ENCODE data around the gene EIF3M.

Gene EIF3M

GRCh38 chr11:32616903-32617302 is 33.3 kb downstream of the EIF3M start:
- Histone ChIP-seq H3K27me3 (replicated peaks; ENCODE audit: control insufficient read depth, insufficient read depth, low read length, poor library complexity, severe bottlenecking) (no peaks in the 10 kb centered on the region), H3K27ac (ENCODE audit: insufficient read depth, low read length, poor library complexity, severe bottlenecking) (no peak overlapping the region), H3K4me1 (ENCODE audit: control insufficient read depth, insufficient read depth, low read length, poor library complexity, severe bottlenecking) (no peaks in the 10 kb centered on the region), H3K4me3 (ENCODE audit: insufficient read depth, low read depth, low read length, poor library complexity, severe bottlenecking) (no peak overlapping the region), H3K36me3 (ENCODE audit: control insufficient read depth, insufficient read depth, low read length) (no peaks in the 10 kb centered on the region), H3K9me3 (ENCODE audit: control insufficient read depth, low read length) (no peaks in the 10 kb centered on the region)
- DNase-seq: no peak

GRCh38 chr11:32630844-32631243 is 47.2 kb downstream of the EIF3M start:
- no peaks in the 10 kb centered on the region for H3K36me3 ChIP-seq (ENCODE audit: control insufficient read depth, insufficient read depth, low read length)
- DNase-seq: no peak
- no peaks in the 10 kb centered on the region for H3K27me3 ChIP-seq (replicated peaks; ENCODE audit: control insufficient read depth, insufficient read depth, low read length, poor library complexity, severe bottlenecking)
- H3K4me1 ChIP-seq (ENCODE audit: control insufficient read depth, insufficient read depth, low read length, poor library complexity, severe bottlenecking): no peaks in the 10 kb centered on the region
- no peak overlapping the region for H3K27ac ChIP-seq (ENCODE audit: insufficient read depth, low read length, poor library complexity, severe bottlenecking)
- no peak overlapping the region for H3K4me3 ChIP-seq (ENCODE audit: insufficient read depth, low read depth, low read length, poor library complexity, severe bottlenecking)
- no peaks in the 10 kb centered on the region for H3K9me3 ChIP-seq (ENCODE audit: control insufficient read depth, low read length)

- Histone ChIP-seq H3K27me3 (replicated peaks; ENCODE audit: control insufficient read depth, insufficient read depth, low read length, poor library complexity, severe bottlenecking) (no peaks in the 10 kb centered on the region), H3K27ac (ENCODE audit: insufficient read depth, low read length, poor library complexity, severe bottlenecking) (no peak overlapping the region), H3K9me3 (ENCODE audit: control insufficient read depth, low read length) (no peaks in the 10 kb centered on the region), H3K36me3 (ENCODE audit: control insufficient read depth, insufficient read depth, low read length) (no peaks in the 10 kb centered on the region), H3K4me3 (ENCODE audit: insufficient read depth, low read depth, low read length, poor library complexity, severe bottlenecking) (no peak overlapping the region), H3K4me1 (ENCODE audit: control insufficient read depth, insufficient read depth, low read length, poor library complexity, severe bottlenecking) (no peaks in the 10 kb centered on the region)
- no peak for DNase-seq
These were observed 52.2 kb downstream of the EIF3M start for GRCh38 chr11:32635819-32636218.

GRCh38 chr11:32641361-32641760 is 57.7 kb downstream of the EIF3M start:
- no peaks in the 10 kb centered on the region for H3K9me3 ChIP-seq (ENCODE audit: control insufficient read depth, low read length)
- no peak overlapping the region for H3K27ac ChIP-seq (ENCODE audit: insufficient read depth, low read length, poor library complexity, severe bottlenecking)
- no peaks in the 10 kb centered on the region for H3K4me1 ChIP-seq (ENCODE audit: control insufficient read depth, insufficient read depth, low read length, poor library complexity, severe bottlenecking)
- H3K36me3 ChIP-seq (ENCODE audit: control insufficient read depth, insufficient read depth, low read length): no peaks in the 10 kb centered on the region
- no peak overlapping the region for H3K4me3 ChIP-seq (ENCODE audit: insufficient read depth, low read depth, low read length, poor library complexity, severe bottlenecking)
- no peak for DNase-seq
- no peaks in the 10 kb centered on the region for H3K27me3 ChIP-seq (replicated peaks; ENCODE audit: control insufficient read depth, insufficient read depth, low read length, poor library complexity, severe bottlenecking)

GRCh38 chr11:32643526-32643925 is 59.9 kb downstream of the EIF3M start:
- no peak for DNase-seq

More at GRCh38 chr11:32643526-32643925, 59.9 kb downstream of the EIF3M start:
- Histone ChIP-seq H3K27me3 (replicated peaks; ENCODE audit: control insufficient read depth, insufficient read depth, low read length, poor library complexity, severe bottlenecking) (no peaks in the 10 kb centered on the region), H3K9me3 (ENCODE audit: control insufficient read depth, low read length) (no peaks in the 10 kb centered on the region), H3K4me1 (ENCODE audit: control insufficient read depth, insufficient read depth, low read length, poor library complexity, severe bottlenecking) (no peaks in the 10 kb centered on the region), H3K36me3 (ENCODE audit: control insufficient read depth, insufficient read depth, low read length) (no peaks in the 10 kb centered on the region), H3K4me3 (ENCODE audit: insufficient read depth, low read depth, low read length, poor library complexity, severe bottlenecking) (no peak overlapping the region), H3K27ac (ENCODE audit: insufficient read depth, low read length, poor library complexity, severe bottlenecking) (no peak overlapping the region)
